Measurements from ENCODE around the gene HECTD1.
"Not testable (repeated sequence)": the region's sequence is repeated elsewhere in the genome, so short reads cannot be mapped to it uniquely, and the experiment has no call there.

DNA sequence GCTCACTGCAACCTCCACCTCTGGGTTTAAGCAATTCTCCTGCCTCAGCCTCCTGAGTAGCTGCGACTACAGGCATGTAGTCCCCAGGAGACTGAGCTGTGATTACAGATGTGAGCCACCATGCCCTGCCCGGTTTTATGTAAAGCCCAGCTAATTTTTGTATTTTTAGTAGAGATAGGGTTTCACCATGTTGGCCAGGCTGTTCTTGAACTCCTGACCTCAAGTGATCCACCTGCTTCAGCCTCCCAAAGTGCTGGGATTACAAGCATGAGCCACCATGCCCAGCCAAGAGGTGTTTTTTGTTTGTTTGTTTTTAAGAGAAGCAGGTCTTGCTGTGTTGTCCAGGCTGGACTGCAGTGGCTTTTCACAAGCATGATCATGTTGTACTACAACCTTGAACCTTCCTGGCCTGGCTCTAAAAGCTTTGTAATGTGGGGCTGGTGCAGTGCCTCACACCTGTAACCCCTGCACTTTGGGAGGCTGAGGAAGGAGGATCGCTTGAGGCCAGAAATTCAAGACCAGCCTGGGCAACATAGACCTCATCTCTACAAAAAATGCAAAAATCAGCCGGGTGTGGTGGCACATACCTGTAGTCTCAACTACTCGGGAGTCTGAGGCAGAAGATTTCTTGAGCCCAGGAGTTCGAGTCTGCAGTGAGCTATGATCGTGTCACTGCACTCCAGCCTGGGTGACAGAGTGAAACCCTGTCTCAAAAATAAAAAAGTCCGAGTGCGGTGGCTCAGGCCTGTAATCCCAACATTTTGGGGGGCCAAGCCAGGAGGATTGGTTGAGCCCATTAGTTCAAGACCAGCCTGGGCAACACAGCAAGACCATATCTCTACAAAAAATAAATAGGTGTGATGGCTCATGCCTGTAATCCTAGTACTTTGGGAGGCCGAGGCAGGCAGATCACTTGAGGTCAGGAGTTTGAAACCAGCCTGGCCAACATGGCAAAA lies 113.4 kb downstream of the HECTD1 start:
- TF ChIP-seq POLR2AphosphoS5 (IDR thresholded peaks at IDR 0.05; ENCODE audit: low read depth, low read length); POLR2A (IDR thresholded peaks at IDR 0.05; ENCODE audit: borderline replicate concordance, extremely low read depth, insufficient read depth, insufficient read length); RAD21 (IDR thresholded peaks at IDR 0.05; ENCODE audit: low read depth); CEBPB (IDR thresholded peaks at IDR 0.05; ENCODE audit: low read depth); JUND (IDR thresholded peaks at IDR 0.05); FOSL1 (IDR thresholded peaks at IDR 0.05; ENCODE audit: low read depth); SP1 (IDR thresholded peaks at IDR 0.05; ENCODE audit: low read depth); EZH2 (IDR thresholded peaks at IDR 0.05); EZH2phosphoT487 (IDR thresholded peaks at IDR 0.05; ENCODE audit: borderline replicate concordance): not testable (repeated sequence)
- TF ChIP-seq, protein P1, sequence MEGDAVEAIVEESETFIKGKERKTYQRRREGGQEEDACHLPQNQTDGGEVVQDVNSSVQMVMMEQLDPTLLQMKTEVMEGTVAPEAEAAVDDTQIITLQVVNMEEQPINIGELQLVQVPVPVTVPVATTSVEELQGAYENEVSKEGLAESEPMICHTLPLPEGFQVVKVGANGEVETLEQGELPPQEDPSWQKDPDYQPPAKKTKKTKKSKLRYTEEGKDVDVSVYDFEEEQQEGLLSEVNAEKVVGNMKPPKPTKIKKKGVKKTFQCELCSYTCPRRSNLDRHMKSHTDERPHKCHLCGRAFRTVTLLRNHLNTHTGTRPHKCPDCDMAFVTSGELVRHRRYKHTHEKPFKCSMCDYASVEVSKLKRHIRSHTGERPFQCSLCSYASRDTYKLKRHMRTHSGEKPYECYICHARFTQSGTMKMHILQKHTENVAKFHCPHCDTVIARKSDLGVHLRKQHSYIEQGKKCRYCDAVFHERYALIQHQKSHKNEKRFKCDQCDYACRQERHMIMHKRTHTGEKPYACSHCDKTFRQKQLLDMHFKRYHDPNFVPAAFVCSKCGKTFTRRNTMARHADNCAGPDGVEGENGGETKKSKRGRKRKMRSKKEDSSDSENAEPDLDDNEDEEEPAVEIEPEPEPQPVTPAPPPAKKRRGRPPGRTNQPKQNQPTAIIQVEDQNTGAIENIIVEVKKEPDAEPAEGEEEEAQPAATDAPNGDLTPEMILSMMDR (IDR thresholded peaks at IDR 0.05 in 2 of 3, conservative IDR thresholded peaks at IDR 0.05 in 1 of 3; ENCODE audit: borderline replicate concordance in 1 of 3, insufficient read depth in 1 of 3, low read depth in 2 of 3, low read length in 2 of 3) = not testable (repeated sequence)
- TF ChIP-seq, protein P2, sequence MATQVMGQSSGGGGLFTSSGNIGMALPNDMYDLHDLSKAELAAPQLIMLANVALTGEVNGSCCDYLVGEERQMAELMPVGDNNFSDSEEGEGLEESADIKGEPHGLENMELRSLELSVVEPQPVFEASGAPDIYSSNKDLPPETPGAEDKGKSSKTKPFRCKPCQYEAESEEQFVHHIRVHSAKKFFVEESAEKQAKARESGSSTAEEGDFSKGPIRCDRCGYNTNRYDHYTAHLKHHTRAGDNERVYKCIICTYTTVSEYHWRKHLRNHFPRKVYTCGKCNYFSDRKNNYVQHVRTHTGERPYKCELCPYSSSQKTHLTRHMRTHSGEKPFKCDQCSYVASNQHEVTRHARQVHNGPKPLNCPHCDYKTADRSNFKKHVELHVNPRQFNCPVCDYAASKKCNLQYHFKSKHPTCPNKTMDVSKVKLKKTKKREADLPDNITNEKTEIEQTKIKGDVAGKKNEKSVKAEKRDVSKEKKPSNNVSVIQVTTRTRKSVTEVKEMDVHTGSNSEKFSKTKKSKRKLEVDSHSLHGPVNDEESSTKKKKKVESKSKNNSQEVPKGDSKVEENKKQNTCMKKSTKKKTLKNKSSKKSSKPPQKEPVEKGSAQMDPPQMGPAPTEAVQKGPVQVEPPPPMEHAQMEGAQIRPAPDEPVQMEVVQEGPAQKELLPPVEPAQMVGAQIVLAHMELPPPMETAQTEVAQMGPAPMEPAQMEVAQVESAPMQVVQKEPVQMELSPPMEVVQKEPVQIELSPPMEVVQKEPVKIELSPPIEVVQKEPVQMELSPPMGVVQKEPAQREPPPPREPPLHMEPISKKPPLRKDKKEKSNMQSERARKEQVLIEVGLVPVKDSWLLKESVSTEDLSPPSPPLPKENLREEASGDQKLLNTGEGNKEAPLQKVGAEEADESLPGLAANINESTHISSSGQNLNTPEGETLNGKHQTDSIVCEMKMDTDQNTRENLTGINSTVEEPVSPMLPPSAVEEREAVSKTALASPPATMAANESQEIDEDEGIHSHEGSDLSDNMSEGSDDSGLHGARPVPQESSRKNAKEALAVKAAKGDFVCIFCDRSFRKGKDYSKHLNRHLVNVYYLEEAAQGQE (IDR thresholded peaks at IDR 0.05; ENCODE audit: low read depth) = not testable (repeated sequence)
- TF ChIP-seq, protein P3, sequence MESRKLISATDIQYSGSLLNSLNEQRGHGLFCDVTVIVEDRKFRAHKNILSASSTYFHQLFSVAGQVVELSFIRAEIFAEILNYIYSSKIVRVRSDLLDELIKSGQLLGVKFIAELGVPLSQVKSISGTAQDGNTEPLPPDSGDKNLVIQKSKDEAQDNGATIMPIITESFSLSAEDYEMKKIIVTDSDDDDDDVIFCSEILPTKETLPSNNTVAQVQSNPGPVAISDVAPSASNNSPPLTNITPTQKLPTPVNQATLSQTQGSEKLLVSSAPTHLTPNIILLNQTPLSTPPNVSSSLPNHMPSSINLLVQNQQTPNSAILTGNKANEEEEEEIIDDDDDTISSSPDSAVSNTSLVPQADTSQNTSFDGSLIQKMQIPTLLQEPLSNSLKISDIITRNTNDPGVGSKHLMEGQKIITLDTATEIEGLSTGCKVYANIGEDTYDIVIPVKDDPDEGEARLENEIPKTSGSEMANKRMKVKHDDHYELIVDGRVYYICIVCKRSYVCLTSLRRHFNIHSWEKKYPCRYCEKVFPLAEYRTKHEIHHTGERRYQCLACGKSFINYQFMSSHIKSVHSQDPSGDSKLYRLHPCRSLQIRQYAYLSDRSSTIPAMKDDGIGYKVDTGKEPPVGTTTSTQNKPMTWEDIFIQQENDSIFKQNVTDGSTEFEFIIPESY (IDR thresholded peaks at IDR 0.05; ENCODE audit: extremely low read depth, insufficient replicate concordance, low read length) = not testable (repeated sequence)
- TF ChIP-seq, protein P4, sequence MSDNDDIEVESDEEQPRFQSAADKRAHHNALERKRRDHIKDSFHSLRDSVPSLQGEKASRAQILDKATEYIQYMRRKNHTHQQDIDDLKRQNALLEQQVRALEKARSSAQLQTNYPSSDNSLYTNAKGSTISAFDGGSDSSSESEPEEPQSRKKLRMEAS (IDR thresholded peaks at IDR 0.05) = not testable (repeated sequence)

Data from HCT116 (cell line).